GM12878 (cell line): Measurements from ENCODE around the gene ST7. TPM values are rescaled to one million over a fixed set of nuclear protein-coding genes. Genes with fewer than 3 reads are reported as not detected.

ENCODE experiments used
- ATAC-seq: fragments of 200-7000 bp; cut with Tn5 transposase; 3 replicates; pipeline ENCODE4 v1.9.1; 2020; ENCODE audit warnings: mild to moderate bottlenecking, moderate library complexity
- BruUV-seq: library from RNA; stranded (reverse); fragments of 400-500 nt; replicated peaks from 2 replicates; lab custom pipeline; 2021; lab: Mats Ljungman, UMichigan
- CTCF ChIA-PET: fragments of 300-600 bp; sonication (Branson Sonifier 250); formaldehyde crosslinking; extraction: SDS; loops from one replicate; lab custom pipeline; 2021; ENCODE audit warnings: inconsistent platforms; lab: Yijun Ruan, JAX
- POLR2A ChIA-PET: fragments of 350-600 bp; formaldehyde crosslinking; extraction: SDS; loops from one replicate; lab custom pipeline; 2021; ENCODE audit warnings: inconsistent platforms; lab: Charles Lee
- RAD21 ChIA-PET: fragments of 300-600 bp; sonication (Branson Sonifier 250); formaldehyde crosslinking; loops from one replicate; lab custom pipeline; 2023; ENCODE audit warnings: antibody characterized with exemption; ENCODE audit not compliant: unreplicated experiment; lab: Charles Lee
- SMC1A ChIA-PET: fragments of 300-600 bp; sonication (Branson Sonifier 250); formaldehyde crosslinking; loops from one replicate; lab custom pipeline; 2023; ENCODE audit not compliant: unreplicated experiment, uncharacterized antibody; lab: Charles Lee
- DNase-seq: peaks from one replicate; pipeline ENCODE4 v3.0.0-alpha.2; 2011; ENCODE audit warnings: low read depth, low spot score
- FAIRE-seq: peaks from 3 replicates; lab custom pipeline; 2011; peaks lifted over from hg19 to GRCh38; lab: Jason Lieb, UNC
- H2AFZ ChIP-seq: 2 replicates; pipeline ENCODE4 v1.6.0; 2011; ENCODE audit warnings: low read depth, low read length, control low read depth; ENCODE audit not compliant: control insufficient read depth
- H3K27ac ChIP-seq: 2 replicates; pipeline ENCODE4 v1.5.1; 2011; ENCODE audit warnings: control low read depth; ENCODE audit not compliant: control insufficient read depth, insufficient read depth
- H3K27me3 ChIP-seq, 2 experiments: replicated peaks in 1 of 2; 2 replicates each; pipeline versions ENCODE4 v1.6.0 to v1.6.1; 2011; ENCODE audit warnings: low read length in 1 of 2; ENCODE audit not compliant: control insufficient read depth in 2 of 2, insufficient read depth in 2 of 2
- H3K36me3 ChIP-seq, 2 experiments: 2 replicates each; pipeline ENCODE4 v1.5.1; 2011; ENCODE audit warnings: low read length in 1 of 2; ENCODE audit not compliant: control insufficient read depth in 2 of 2, insufficient read depth in 2 of 2
- H3K4me1 ChIP-seq: 2 replicates; pipeline ENCODE4 v1.6.1; 2011; ENCODE audit warnings: mild to moderate bottlenecking, low read length, moderate library complexity, mixed read lengths; ENCODE audit not compliant: control insufficient read depth, insufficient read depth
- H3K4me2 ChIP-seq: 2 replicates; pipeline ENCODE4 v1.6.0; 2011; ENCODE audit warnings: control low read depth; ENCODE audit not compliant: control insufficient read depth, insufficient read depth
- H3K4me3 ChIP-seq: fragments of 200-600 bp; sonication (generic); 2 replicates; pipeline ENCODE4 v1.5.1; 2016
- H3K79me2 ChIP-seq: 2 replicates; pipeline ENCODE4 v1.6.0; 2011; ENCODE audit warnings: low read length; ENCODE audit not compliant: control insufficient read depth, insufficient read depth
- H3K9ac ChIP-seq: 2 replicates; pipeline ENCODE4 v1.8.0; 2011; ENCODE audit warnings: low read length, control low read depth, mixed read lengths; ENCODE audit not compliant: control insufficient read depth, insufficient read depth
- H3K9me3 ChIP-seq: replicated peaks from 3 replicates; pipeline ENCODE4 v1.5.1; 2011; ENCODE audit warnings: mild to moderate bottlenecking, low read length; ENCODE audit not compliant: control insufficient read depth, insufficient read depth
- H4K20me1 ChIP-seq: 2 replicates; pipeline ENCODE4 v1.6.0; 2011; ENCODE audit not compliant: control insufficient read depth, insufficient read depth
- BHLHE40 ChIP-seq, 2 experiments: fragments of 450-650 bp in 1 of 2; IDR thresholded peaks; 2 replicates each; pipeline ENCODE4 v1.6.1; 2011 to 2017; ENCODE audit warnings: low read depth in 2 of 2, borderline replicate concordance in 1 of 2, improper control_type of control experiment in 1 of 2, low read length in 1 of 2, mild to moderate bottlenecking in 1 of 2
- CEBPB ChIP-seq, 2 experiments: fragments of 150-350 bp in 1 of 2; IDR thresholded peaks; 2 replicates each; pipeline ENCODE4 v1.6.1; 2012 to 2014; ENCODE audit warnings: low read depth in 2 of 2, low read length in 2 of 2, borderline replicate concordance in 1 of 2, inconsistent platforms in 1 of 2
- CHD1 ChIP-seq: IDR thresholded peaks from 2 replicates; pipeline ENCODE4 v1.6.1; 2012; ENCODE audit warnings: low read depth, low read length, improper control_type of control experiment
- EP300 ChIP-seq, 2 experiments: fragments of 150-350 bp in 1 of 2; IDR thresholded peaks; 2 replicates each; pipeline ENCODE4 v1.6.1; 2011 to 2012; ENCODE audit warnings: low read depth in 2 of 2, low read length in 2 of 2, borderline replicate concordance in 1 of 2, improper control_type of control experiment in 1 of 2, inconsistent platforms in 1 of 2; ENCODE audit not compliant: control insufficient read depth in 1 of 2
- ESRRA ChIP-seq: IDR thresholded peaks from 2 replicates; pipeline ENCODE4 v1.6.1; 2012; ENCODE audit warnings: mild to moderate bottlenecking, low read length, improper control_type of control experiment
- KLF5 ChIP-seq: fragments of 450-650 bp; IDR thresholded peaks from 2 replicates; pipeline ENCODE4 v1.6.1; 2014; ENCODE audit warnings: mild to moderate bottlenecking; ENCODE audit not compliant: partially characterized antibody
- MEF2A ChIP-seq: IDR thresholded peaks from 2 replicates; pipeline ENCODE4 v1.6.1; 2011; ENCODE audit warnings: low read depth, mild to moderate bottlenecking, low read length, moderate library complexity; ENCODE audit not compliant: insufficient read depth
- MLLT1 ChIP-seq: fragments of 450-650 bp; IDR thresholded peaks from 2 replicates; pipeline ENCODE4 v1.6.1; 2016; ENCODE audit warnings: mild to moderate bottlenecking
- NFXL1 ChIP-seq: fragments of 450-650 bp; IDR thresholded peaks from 2 replicates; pipeline ENCODE4 v1.6.1; 2017; ENCODE audit warnings: antibody characterized with exemption, mild to moderate bottlenecking, borderline replicate concordance
- NR2C1 ChIP-seq: fragments of 450-650 bp; IDR thresholded peaks from 2 replicates; pipeline ENCODE4 v1.6.1; 2017; ENCODE audit warnings: antibody characterized with exemption, mild to moderate bottlenecking, moderate library complexity
- NRF1 ChIP-seq: conservative IDR thresholded peaks from 2 replicates; pipeline ENCODE4 v1.6.1; 2011; ENCODE audit warnings: mild to moderate bottlenecking, low read depth, low read length, improper control_type of control experiment
- REST ChIP-seq: IDR thresholded peaks from 2 replicates; pipeline ENCODE4 v1.6.1; 2012; ENCODE audit warnings: mild to moderate bottlenecking, low read depth, low read length
- SMAD5 ChIP-seq: IDR thresholded peaks from 2 replicates; pipeline ENCODE4 v1.6.1; 2016; ENCODE audit warnings: antibody characterized with exemption, low read depth
- SP1 ChIP-seq: IDR thresholded peaks from one replicate; pipeline ENCODE4 v1.6.1; 2011; ENCODE audit warnings: low read depth, low read length
- ZNF592 ChIP-seq: fragments of 450-650 bp; IDR thresholded peaks from 2 replicates; pipeline ENCODE4 v1.6.1; 2017; ENCODE audit warnings: mild to moderate bottlenecking, moderate library complexity
- WGBS: methylation state at CpG from one replicate; pipeline ENCODE4 v1.1.6; 2016; ENCODE audit warnings: low lambda C conversion rate; ENCODE audit not compliant: insufficient replicate concordance, insufficient coverage; ENCODE audit errors: missing lambda C conversion rate; 5-methylcytosine and 5-hydroxymethylcytosine counted together
- in situ Hi-C: fragments of 300-500 bp; cut with MboI; formaldehyde crosslinking; loops from 9 replicates; pipeline ENCODE4 v1.14.3; 2018; ENCODE audit warnings: mixed read lengths
- intact Hi-C: fragments of 100-400 bp; cut with micrococcal nuclease; formaldehyde crosslinking; loops from one replicate; pipeline ENCODE4 v1.14.2; 2022; ENCODE audit not compliant: unreplicated experiment
- polyA plus RNA-seq, 11 experiments: library from polyadenylated mRNA; depleted of rRNA in 4 of 11; unstranded in 6 of 11; stranded (reverse) in 5 of 11; fragments of >200 nt; fragmentation: Nextera tagmentation in 4 of 11; fragmentation: Illumina TruSeq in 1 of 11; extraction: Ambion mirVana in 4 of 11; extraction: Trizol in 1 of 11; gene quantifications; 1 replicate in 1 of 11; 2 replicates in 10 of 11; pipeline versions ENCODE4 v1.2.1 to v1.2.3, GENCODE V29; 2011 to 2016; ENCODE audit warnings: inconsistent platforms in 2 of 11, missing spikeins in 2 of 11, low read depth in 1 of 11
- total RNA-seq, 4 experiments: library from RNA; depleted of rRNA in 3 of 4; stranded (reverse); fragments of >200 nt in 3 of 4; fragmentation: Illumina TruSeq in 1 of 4; extraction: Trizol in 1 of 4; gene quantifications; 2 replicates each; pipeline versions ENCODE4 v1.2.1 to v1.2.3, GENCODE V29; 2013 to 2021

The ST7 gene
- total and polyA plus RNA-seq, 10 of the 15 experiments (the other 5 are each of a cell fraction or from before 2014, with no cell fraction given), result 27.7 to 76.4 (median 53.6) TPM

- in situ Hi-C loops (no loop called here), intact Hi-C loops (no loop called here)
- H3K9ac ChIP-seq, result no peak overlapping the region
- 82% methylated on average over 4 of the region's 4 CpGs for WGBS
- no peaks in the 10 kb centered on the region for H3K79me2 ChIP-seq
- POLR2A ChIA-PET, result no interaction called here
- no peaks in the 10 kb centered on the region for H4K20me1 ChIP-seq
- RAD21 ChIA-PET, result no interaction called here
- no peak for DNase-seq
- no peaks in the 10 kb centered on the region for H3K9me3 ChIP-seq
- H3K36me3 ChIP-seq, result peaks cover 1 to 5% of the 10 kb centered on the region in 2 experiments; a peak in 3 of 4 replicates
- H3K4me1 ChIP-seq, result no peaks in the 10 kb centered on the region
- no peak overlapping the region for H3K27ac ChIP-seq
- H3K27me3 ChIP-seq, result no peaks in the 10 kb centered on the region
- SMC1A ChIA-PET, result no interaction called here
- CTCF ChIA-PET, result interaction anchor here (0.7 kb wide), 1 partner anchor 43 kb away, joined by 3 read pairs; no protein-coding TSS in a partner anchor
- no TSS peak for BruUV-seq
- FAIRE-seq, result no peak
- no peak overlapping the region for H2AFZ ChIP-seq
- no peak for ATAC-seq
- no peak overlapping the region for H3K4me3 ChIP-seq
- no peak overlapping the region for H3K4me2 ChIP-seq
- TF ChIP-seq KLF5, result no peak
- no peak for TF ChIP-seq BHLHE40 (IDR thresholded peaks at IDR 0.05; ENCODE audit: borderline replicate concordance in 1 of 2, low read depth in 2 of 2, low read length in 1 of 2)
- no peak for TF ChIP-seq SP1
- TF ChIP-seq NRF1, result no peak
- no peak for TF ChIP-seq EP300 (IDR thresholded peaks at IDR 0.05; ENCODE audit: borderline replicate concordance in 1 of 2, control insufficient read depth in 1 of 2, low read depth in 2 of 2, low read length in 2 of 2)
- no peak for TF ChIP-seq REST
- no peak for TF ChIP-seq SMAD5
- no peak for TF ChIP-seq CHD1
- TF ChIP-seq ZNF592, result no peak
- TF ChIP-seq MEF2A, result no peak
- no peak for TF ChIP-seq NFXL1
- no peak for TF ChIP-seq MLLT1
- no peak for TF ChIP-seq NR2C1
- TF ChIP-seq ESRRA, result no peak
- no peak for TF ChIP-seq CEBPB (IDR thresholded peaks at IDR 0.05; ENCODE audit: borderline replicate concordance in 1 of 2, low read depth in 2 of 2, low read length in 2 of 2)
Measured at GRCh38 chr7:117208257-117208656, 255.0 kb downstream of the ST7 start.
